ENCODE data around the gene HIVEP3.

Gene HIVEP3

GRCh38 chr1:41713557-41714327 lies 205.0 kb downstream of the HIVEP3 start:
- H3K79me2 ChIP-seq (ENCODE audit: insufficient read depth, low read length): no peaks in the 10 kb centered on the region
- H2AFZ ChIP-seq (ENCODE audit: low read length): no peak overlapping the region
- H3K4me1 ChIP-seq (ENCODE audit: insufficient read depth, low read length, poor library complexity, severe bottlenecking): peaks cover 9% of the 10 kb centered on the region
- no peaks in the 10 kb centered on the region for H3F3A ChIP-seq (ENCODE audit: low read depth)
- H3K9ac ChIP-seq (ENCODE audit: low read depth, low read length, poor library complexity, severe bottlenecking): no peak overlapping the region
- no peaks in the 10 kb centered on the region for H3K9me2 ChIP-seq (replicated peaks; ENCODE audit: low read depth, low read length)
- no peak overlapping the region for H3K4me2 ChIP-seq (ENCODE audit: low read depth, low read length, poor library complexity, severe bottlenecking)
- no peaks in the 10 kb centered on the region for H3K9me3 ChIP-seq (ENCODE audit: insufficient read depth, low read depth, low read length)
- no peaks in the 10 kb centered on the region for H3K27me3 ChIP-seq (ENCODE audit: insufficient read depth, low read length, poor library complexity, severe bottlenecking)
- no peaks in the 10 kb centered on the region for H4K20me1 ChIP-seq (ENCODE audit: insufficient read depth, low read length, poor library complexity, severe bottlenecking)
- H3K4me3 ChIP-seq (ENCODE audit: low read length, poor library complexity, severe bottlenecking): no peak overlapping the region
- no peaks in the 10 kb centered on the region for H3K36me3 ChIP-seq (ENCODE audit: insufficient read depth, low read length)
- TF ChIP-seq CTCF (conservative IDR thresholded peaks at IDR 0.05; ENCODE audit: low read length): no peak
- no peak for TF ChIP-seq EZH2phosphoT487 (IDR thresholded peaks at IDR 0.05; ENCODE audit: borderline replicate concordance)

- no peaks in the 10 kb centered on the region for H3K79me2 ChIP-seq (ENCODE audit: insufficient read depth, low read length)
- no peaks in the 10 kb centered on the region for H3F3A ChIP-seq (ENCODE audit: low read depth)
- no peaks in the 10 kb centered on the region for H3K36me3 ChIP-seq (ENCODE audit: insufficient read depth, low read length)
- H3K4me1 ChIP-seq (ENCODE audit: insufficient read depth, low read length, poor library complexity, severe bottlenecking): peaks cover 9% of the 10 kb centered on the region
- H3K4me2 ChIP-seq (ENCODE audit: low read depth, low read length, poor library complexity, severe bottlenecking): no peak overlapping the region
- no peaks in the 10 kb centered on the region for H3K27me3 ChIP-seq (ENCODE audit: insufficient read depth, low read length, poor library complexity, severe bottlenecking)
- H3K9me2 ChIP-seq (replicated peaks; ENCODE audit: low read depth, low read length): no peaks in the 10 kb centered on the region
- H3K4me3 ChIP-seq (ENCODE audit: low read length, poor library complexity, severe bottlenecking): no peak overlapping the region
- H3K9me3 ChIP-seq (ENCODE audit: insufficient read depth, low read depth, low read length): no peaks in the 10 kb centered on the region
- no peak overlapping the region for H2AFZ ChIP-seq (ENCODE audit: low read length)
- H4K20me1 ChIP-seq (ENCODE audit: insufficient read depth, low read length, poor library complexity, severe bottlenecking): no peaks in the 10 kb centered on the region
- no peak overlapping the region for H3K9ac ChIP-seq (ENCODE audit: low read depth, low read length, poor library complexity, severe bottlenecking)
- TF ChIP-seq CTCF (conservative IDR thresholded peaks at IDR 0.05; ENCODE audit: low read length) (no peak), EZH2phosphoT487 (IDR thresholded peaks at IDR 0.05; ENCODE audit: borderline replicate concordance) (no peak)
These were observed 205.6 kb downstream of the HIVEP3 start for GRCh38 chr1:41713141-41713540.

- Histone ChIP-seq H3K9ac (ENCODE audit: low read depth, low read length, poor library complexity, severe bottlenecking) (no peak overlapping the region), H3K4me3 (ENCODE audit: low read length, poor library complexity, severe bottlenecking) (no peak overlapping the region), H3K9me3 (ENCODE audit: insufficient read depth, low read depth, low read length) (no peaks in the 10 kb centered on the region), H3K9me2 (replicated peaks; ENCODE audit: low read depth, low read length) (no peaks in the 10 kb centered on the region), H3K27me3 (ENCODE audit: insufficient read depth, low read length, poor library complexity, severe bottlenecking) (no peaks in the 10 kb centered on the region), H3F3A (ENCODE audit: low read depth) (no peaks in the 10 kb centered on the region), H3K36me3 (ENCODE audit: insufficient read depth, low read length) (no peaks in the 10 kb centered on the region), H3K4me2 (ENCODE audit: low read depth, low read length, poor library complexity, severe bottlenecking) (no peak overlapping the region), H3K4me1 (ENCODE audit: insufficient read depth, low read length, poor library complexity, severe bottlenecking) (peaks cover 9% of the 10 kb centered on the region), H4K20me1 (ENCODE audit: insufficient read depth, low read length, poor library complexity, severe bottlenecking) (no peaks in the 10 kb centered on the region), H2AFZ (ENCODE audit: low read length) (no peak overlapping the region), H3K79me2 (ENCODE audit: insufficient read depth, low read length) (no peaks in the 10 kb centered on the region)
- TF ChIP-seq EZH2phosphoT487 (IDR thresholded peaks at IDR 0.05; ENCODE audit: borderline replicate concordance) (no peak), CTCF (conservative IDR thresholded peaks at IDR 0.05; ENCODE audit: low read length) (no peak)
These were observed 206.0 kb downstream of the HIVEP3 start for GRCh38 chr1:41712695-41713094.

Measured in Loucy (cell line).